Activated naive CD4-positive, alpha-beta T cell treated with anti-CD3 and anti-CD28 coated beads for 36 hours (primary cell): ENCODE results near the gene NR6A1. TPM values are rescaled to one million over a fixed set of nuclear protein-coding genes. Genes with fewer than 3 reads are reported as not detected.

Source experiments
- CTCF ChIA-PET: fragments of 350-600 bp; sonication (Branson Sonifier 250); formaldehyde crosslinking; loops from one replicate; lab custom pipeline; 2021; ENCODE audit warnings: antibody characterized with exemption; lab: Charles Lee
- DNase-seq: peaks from one replicate; pipeline ENCODE4 v3.0.0-alpha.2; 2020
- H3K27ac Mint-ChIP-seq: one replicate; pipeline ENCODE4 v1.8.0; 2021; ENCODE audit warnings: mild to moderate bottlenecking, mixed read lengths
- H3K27me3 Mint-ChIP-seq: one replicate; pipeline ENCODE4 v1.8.0; 2021; ENCODE audit warnings: low read depth, mixed read lengths
- H3K36me3 Mint-ChIP-seq: one replicate; pipeline ENCODE4 v1.8.0; 2021; ENCODE audit warnings: low read depth, mixed read lengths
- H3K4me1 Mint-ChIP-seq: one replicate; pipeline ENCODE4 v1.8.0; 2021; ENCODE audit warnings: low read depth, mixed read lengths
- H3K4me3 Mint-ChIP-seq: one replicate; pipeline ENCODE4 v1.8.0; 2021; ENCODE audit warnings: mild to moderate bottlenecking, moderate library complexity, mixed read lengths
- H3K9me3 Mint-ChIP-seq: one replicate; pipeline ENCODE4 v1.8.0; 2021; ENCODE audit warnings: mixed read lengths
- intact Hi-C: fragments of 100-400 bp; cut with micrococcal nuclease; formaldehyde crosslinking; loops from one replicate; pipeline ENCODE4 v1.15.1; 2023
- total RNA-seq, 2 experiments: library from RNA; stranded (reverse); gene quantifications; one replicate each; pipeline ENCODE4 v1.2.3, GENCODE V29; 2021

NR6A1 gene
- total RNA-seq, 2 experiments from 2014 or later, result 1.8 TPM

DNA sequence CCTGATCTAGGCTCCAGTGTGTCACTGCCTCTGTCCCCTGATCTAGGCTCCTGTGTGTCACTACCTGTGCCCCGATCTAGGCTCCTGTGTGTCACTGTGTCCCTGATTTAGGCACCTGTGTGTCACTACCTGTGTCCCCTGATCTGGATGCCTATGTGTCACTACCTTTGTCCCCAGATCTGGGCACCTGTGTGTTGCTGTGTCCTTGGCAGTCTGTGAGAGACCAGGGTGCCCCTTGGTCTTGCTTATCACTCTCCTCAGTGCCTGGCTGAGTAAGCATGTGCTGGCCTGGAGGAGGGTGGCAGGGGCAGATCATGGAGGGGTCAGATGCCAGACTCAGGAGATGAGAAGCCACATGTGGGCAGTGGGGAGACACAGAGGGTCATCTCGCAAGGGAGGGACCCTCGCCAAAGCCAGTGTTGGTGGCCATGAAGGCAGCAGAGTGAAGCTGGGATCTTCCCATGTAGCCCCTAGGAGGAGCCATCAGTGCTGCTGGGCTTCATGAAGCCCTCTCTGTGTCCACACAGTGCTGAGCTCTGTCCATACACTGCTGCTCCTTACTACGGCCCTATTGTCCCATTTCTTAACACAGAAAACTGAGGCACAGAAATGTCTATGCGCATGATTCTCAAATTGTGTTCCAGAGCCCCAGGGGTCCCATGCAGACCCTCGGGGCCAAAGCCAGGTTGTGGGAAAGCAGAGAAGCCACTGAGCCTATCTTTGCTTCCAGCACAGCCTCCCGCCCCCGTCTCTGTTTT lies 21.3 kb upstream of the NR6A1 start:
- Mint-ChIP-seq H3K4me1 (no peaks in the 10 kb centered on the region), H3K9me3 (no peaks in the 10 kb centered on the region), H3K4me3 (no peak overlapping the region), H3K36me3 (no peaks in the 10 kb centered on the region), H3K27ac (no peak overlapping the region), H3K27me3 (peaks cover 3% of the 10 kb centered on the region)
- CTCF ChIA-PET, result interaction anchor here (0.6 kb wide), 1 partner anchor 383 kb away, joined by 3 read pairs; no protein-coding TSS in a partner anchor
- no peak for DNase-seq
- intact Hi-C loops, result no loop called here

DNA sequence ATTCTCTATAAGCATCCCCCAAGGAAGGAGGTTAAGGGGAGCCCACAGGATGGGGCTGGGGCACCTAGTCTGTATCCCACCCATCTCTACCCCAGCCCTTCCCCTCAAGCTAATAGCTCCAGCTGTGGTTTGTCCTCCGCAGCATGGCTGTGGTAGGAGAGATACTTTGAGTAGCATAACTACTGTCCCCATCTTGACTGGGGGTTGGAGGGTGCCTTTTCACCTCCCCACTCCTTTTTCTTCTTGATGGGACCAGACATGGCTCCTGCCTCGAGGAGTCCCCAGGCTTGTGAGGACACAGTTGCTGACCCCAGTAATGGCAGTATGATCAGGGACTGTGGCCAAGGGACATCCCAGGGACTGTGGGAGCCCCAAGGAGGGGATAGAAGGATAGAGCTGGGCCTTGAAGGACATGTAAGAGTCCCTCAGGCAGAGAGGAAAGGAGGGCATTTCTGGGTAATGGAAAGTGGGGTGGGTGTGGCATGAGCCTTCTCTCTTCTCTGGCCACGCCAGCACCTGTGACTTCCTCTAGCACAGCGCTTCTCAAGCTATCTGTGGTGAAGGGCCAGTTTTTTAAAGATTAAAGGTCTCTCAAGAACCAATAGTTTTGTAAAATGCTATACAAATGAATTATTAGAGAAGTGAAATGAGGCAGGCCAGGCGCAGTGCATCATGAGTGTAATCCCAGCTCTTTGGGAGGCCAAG lies 19.8 kb upstream of the NR6A1 start:
- Mint-ChIP-seq H3K36me3 (no peaks in the 10 kb centered on the region), H3K27ac (no peak overlapping the region), H3K27me3 (peaks cover 3% of the 10 kb centered on the region), H3K4me1 (no peaks in the 10 kb centered on the region), H3K9me3 (no peaks in the 10 kb centered on the region), H3K4me3 (no peak overlapping the region)
- intact Hi-C loops, result no loop called here
- DNase-seq, result no peak
- CTCF ChIA-PET, result interaction anchor here (1.0 to 2.3 kb wide), 3 partner anchors 14 to 63 kb away, joined by 3 to 7 read pairs (median 4); partner anchors contain the start of genes OLFML2A and WDR38

DNA sequence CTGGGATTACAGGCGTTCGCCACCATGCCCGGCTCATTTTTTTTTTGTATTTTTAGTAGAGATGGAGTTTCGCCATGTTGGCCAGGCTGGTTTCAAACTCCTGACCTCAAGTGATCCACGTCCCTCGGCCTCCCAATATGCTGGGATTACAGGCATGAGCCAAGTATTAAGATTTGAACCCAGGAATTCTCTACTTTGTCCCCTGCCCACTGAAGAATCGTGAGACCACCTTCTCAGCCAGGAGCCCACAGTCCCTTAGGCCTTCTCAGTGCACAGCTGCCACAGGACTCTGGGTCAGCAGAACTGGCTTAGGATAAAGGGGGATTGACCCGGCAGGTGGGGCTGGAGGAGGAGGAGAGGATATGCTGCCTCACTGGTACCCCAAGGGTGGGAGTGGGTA lies 19.2 kb upstream of the NR6A1 start:
- DNase-seq, result no peak
- intact Hi-C loops, result no loop called here
- Mint-ChIP-seq H3K27ac (no peak overlapping the region), H3K4me1 (no peaks in the 10 kb centered on the region), H3K27me3 (peaks cover 3% of the 10 kb centered on the region), H3K9me3 (no peaks in the 10 kb centered on the region), H3K36me3 (no peaks in the 10 kb centered on the region), H3K4me3 (no peak overlapping the region)
- CTCF ChIA-PET, result interaction anchor here (1.1 to 2.3 kb wide), 3 partner anchors 14 to 172 kb away, joined by 3 to 7 read pairs (median 4); partner anchors contain the start of gene OLFML2A

GRCh38 chr9:124789531-124789930 lies 18.4 kb upstream of the NR6A1 start:
- H3K36me3 Mint-ChIP-seq, result no peaks in the 10 kb centered on the region
- no peaks in the 10 kb centered on the region for H3K4me1 Mint-ChIP-seq
- H3K27ac Mint-ChIP-seq, result no peak overlapping the region
- intact Hi-C loops, result no loop called here
- H3K9me3 Mint-ChIP-seq, result no peaks in the 10 kb centered on the region
- CTCF ChIA-PET, result interaction anchor here (0.6 to 2.3 kb wide), 5 partner anchors 13 to 171 kb away, joined by 3 to 7 read pairs (median 3); partner anchors contain the start of genes OLFML2A and WDR38
- peaks cover 3% of the 10 kb centered on the region for H3K27me3 Mint-ChIP-seq
- H3K4me3 Mint-ChIP-seq, result no peak overlapping the region
- DNase-seq, result no peak

DNA sequence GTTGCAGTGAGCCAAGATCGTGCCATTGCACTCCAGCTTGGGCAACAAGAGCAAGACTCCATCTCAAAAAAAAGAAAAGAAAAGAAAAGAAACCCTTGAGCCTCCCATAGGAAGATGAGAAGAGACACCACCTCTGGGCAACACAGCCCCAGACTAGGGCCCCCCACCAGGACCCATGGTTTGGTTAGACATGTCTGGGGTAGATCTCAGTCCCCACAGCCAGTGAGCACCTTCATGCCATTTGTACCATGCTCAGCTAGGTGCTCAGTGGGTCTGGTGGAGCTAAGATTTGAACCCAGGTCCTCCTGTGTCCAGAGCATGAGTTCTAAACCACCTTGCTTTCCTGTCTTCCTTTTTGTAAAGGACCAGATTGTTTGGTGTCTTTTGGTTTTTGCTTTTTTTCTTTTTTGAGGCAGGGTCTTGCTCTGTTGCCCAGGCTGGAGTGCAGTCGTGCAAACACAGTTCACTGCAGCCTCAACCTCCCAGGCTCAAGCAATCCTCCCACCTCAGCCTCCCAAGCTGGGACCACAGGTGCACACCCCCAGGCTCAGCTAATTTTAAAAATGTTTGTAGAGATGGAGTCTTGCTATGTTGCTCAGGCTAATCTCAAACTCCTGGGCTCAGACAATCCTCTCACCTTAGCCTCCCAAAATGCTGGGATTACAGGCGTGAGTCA lies 17.6 kb upstream of the NR6A1 start:
- H3K4me3 Mint-ChIP-seq, result no peak overlapping the region
- CTCF ChIA-PET, result interaction anchor here (1.2 to 2.3 kb wide), 2 partner anchors 12 to 65 kb away, joined by 3 to 7 read pairs; partner anchors contain the start of genes OLFML2A and WDR38
- no peaks in the 10 kb centered on the region for H3K9me3 Mint-ChIP-seq
- H3K27ac Mint-ChIP-seq, result no peak overlapping the region
- DNase-seq, result no peak
- H3K36me3 Mint-ChIP-seq, result no peaks in the 10 kb centered on the region
- no peaks in the 10 kb centered on the region for H3K27me3 Mint-ChIP-seq
- intact Hi-C loops, result no loop called here
- H3K4me1 Mint-ChIP-seq, result no peaks in the 10 kb centered on the region

GRCh38 chr9:124786881-124787573 lies 15.9 kb upstream of the NR6A1 start:
- H3K4me3 Mint-ChIP-seq, result no peak overlapping the region
- no peaks in the 10 kb centered on the region for H3K4me1 Mint-ChIP-seq
- H3K36me3 Mint-ChIP-seq, result no peaks in the 10 kb centered on the region
- H3K27me3 Mint-ChIP-seq, result no peaks in the 10 kb centered on the region
- H3K9me3 Mint-ChIP-seq, result no peaks in the 10 kb centered on the region
- CTCF ChIA-PET, result interaction anchor here (1.3 to 1.5 kb wide), 3 partner anchors 10 to 65 kb away, joined by 3 read pairs; no protein-coding TSS in a partner anchor
- DNase-seq, result no peak
- no peak overlapping the region for H3K27ac Mint-ChIP-seq
- intact Hi-C loops, result no loop called here

GRCh38 chr9:124784509-124784908 lies 13.4 kb upstream of the NR6A1 start:
- no peaks in the 10 kb centered on the region for H3K27me3 Mint-ChIP-seq
- no peak overlapping the region for H3K27ac Mint-ChIP-seq
- H3K36me3 Mint-ChIP-seq, result no peaks in the 10 kb centered on the region
- H3K4me1 Mint-ChIP-seq, result no peaks in the 10 kb centered on the region
- CTCF ChIA-PET, result no interaction called here
- DNase-seq, result no peak
- no peak overlapping the region for H3K4me3 Mint-ChIP-seq
- H3K9me3 Mint-ChIP-seq, result no peaks in the 10 kb centered on the region
- intact Hi-C loops, result no loop called here

GRCh38 chr9:124783830-124784229 lies 12.7 kb upstream of the NR6A1 start:
- DNase-seq, result no peak
- Mint-ChIP-seq H3K4me3 (no peak overlapping the region), H3K36me3 (no peaks in the 10 kb centered on the region), H3K27me3 (peaks cover under 1% of the 10 kb centered on the region), H3K9me3 (no peaks in the 10 kb centered on the region), H3K27ac (no peak overlapping the region), H3K4me1 (no peaks in the 10 kb centered on the region)
- CTCF ChIA-PET, result no interaction called here
- intact Hi-C loops, result no loop called here

DNA sequence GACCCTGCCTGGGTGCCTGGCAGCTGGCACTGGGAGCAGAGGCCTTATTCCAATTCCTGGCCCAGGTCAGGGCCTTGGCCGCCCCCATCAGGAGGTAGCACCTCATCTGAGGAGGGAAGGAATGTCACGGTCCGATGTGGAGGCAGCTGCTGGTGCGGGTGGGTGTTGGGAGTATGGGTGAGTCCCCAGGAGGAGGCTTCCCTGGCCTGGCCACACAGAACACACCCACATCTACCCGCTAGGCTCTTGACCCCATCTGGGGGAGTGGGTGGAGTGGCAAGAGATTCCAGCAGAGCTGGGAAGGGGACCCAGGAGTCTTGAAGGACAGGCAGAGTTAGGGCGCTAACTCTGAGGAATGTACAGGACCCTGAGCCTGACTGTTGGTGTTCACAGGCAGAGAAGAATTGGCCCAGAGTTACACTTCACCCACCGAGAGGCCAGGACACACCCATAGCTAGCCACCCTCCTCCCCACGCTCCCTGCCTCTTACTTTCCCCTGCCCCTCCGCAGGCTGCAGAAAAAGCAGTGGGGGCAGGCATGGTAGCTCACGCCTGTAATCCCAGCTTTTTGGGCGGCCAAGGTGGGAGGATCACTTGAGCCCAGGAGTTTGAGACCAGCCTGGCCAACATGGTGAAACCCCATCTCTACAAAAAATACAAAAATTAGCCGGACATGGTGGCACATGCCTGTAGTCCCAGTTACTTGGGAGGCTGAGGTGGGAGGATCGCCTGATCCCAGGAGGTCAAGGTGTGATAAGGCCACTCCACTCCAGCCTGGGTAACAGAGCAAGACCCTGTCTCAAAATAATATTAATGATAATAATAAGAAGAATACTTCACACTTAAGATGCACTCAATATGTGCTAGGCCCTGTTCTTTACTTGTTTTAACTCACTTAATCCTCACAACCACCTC lies 11.8 kb upstream of the NR6A1 start:
- Mint-ChIP-seq H3K36me3 (no peaks in the 10 kb centered on the region), H3K4me1 (no peaks in the 10 kb centered on the region), H3K9me3 (no peaks in the 10 kb centered on the region), H3K27me3 (peaks cover 2% of the 10 kb centered on the region), H3K27ac (no peak overlapping the region), H3K4me3 (no peak overlapping the region)
- intact Hi-C loops, result no loop called here
- CTCF ChIA-PET, result interaction anchor here (0.8 kb wide), 1 partner anchor 12 kb away, joined by 4 read pairs; the partner anchor contains the start of gene NR6A1
- DNase-seq, result no peak

GRCh38 chr9:124781967-124782660 lies 11.0 kb upstream of the NR6A1 start:
- intact Hi-C loops, result no loop called here
- Mint-ChIP-seq H3K4me3 (no peak overlapping the region), H3K27ac (no peak overlapping the region), H3K9me3 (no peaks in the 10 kb centered on the region), H3K27me3 (peaks cover 7% of the 10 kb centered on the region), H3K36me3 (no peaks in the 10 kb centered on the region), H3K4me1 (no peaks in the 10 kb centered on the region)
- CTCF ChIA-PET, result interaction anchor here (0.8 kb wide), 1 partner anchor 11 kb away, joined by 4 read pairs; the partner anchor contains the start of gene NR6A1
- no peak for DNase-seq
